Esophagus muscularis mucosa (tissue), 4 donors: ENCODE results near the gene PRDM16. TPM values are rescaled to one million over a fixed set of nuclear protein-coding genes. Genes with fewer than 3 reads are reported as not detected.

Experiments
- DNase-seq: peaks from one replicate; pipeline ENCODE4 v3.0.0-alpha.2; 2017; ENCODE audit errors: extremely low spot score
- H3K27ac ChIP-seq, 4 donors: fragments of 200-600 bp; sonication (generic); replicated peaks in 1 of 4; 1 replicate in 3 of 4; 2 replicates in 1 of 4; pipeline ENCODE4 v1.5.1; 2016 to 2019; ENCODE audit warnings: mild to moderate bottlenecking in 1 of 4
- H3K27me3 ChIP-seq, 4 donors: fragments of 200-600 bp; sonication (generic); one replicate each; pipeline versions ENCODE4 v1.5.1 to v1.6.0; 2016 to 2019
- H3K36me3 ChIP-seq, 4 donors: fragments of 200-600 bp; sonication (generic); one replicate each; pipeline ENCODE4 v1.5.1; 2016 to 2019
- H3K4me1 ChIP-seq, 4 donors: fragments of 200-600 bp; sonication (generic); one replicate each; pipeline ENCODE4 v1.5.1; 2016 to 2019
- H3K4me3 ChIP-seq, 4 donors: fragments of 200-600 bp; sonication (generic); 1 replicate in 2 of 4; 2 replicates in 2 of 4; pipeline ENCODE4 v1.5.1; 2016 to 2019; ENCODE audit warnings: mild to moderate bottlenecking in 4 of 4, moderate library complexity in 1 of 4
- H3K9me3 ChIP-seq, 4 donors: fragments of 200-600 bp; sonication (generic); 1 replicate in 3 of 4; 2 replicates in 1 of 4; pipeline ENCODE4 v1.5.1; 2016 to 2019
- CTCF ChIP-seq, 3 experiments: fragments of 200-600 bp in 2 of 3; fragments of 450-650 bp in 1 of 3; sonication (generic) in 2 of 3; IDR thresholded peaks; one replicate each; pipeline ENCODE4 v1.5.1; 2017 to 2019; ENCODE audit warnings: antibody characterized with exemption in 3 of 3, mild to moderate bottlenecking in 2 of 3, moderate library complexity in 1 of 3
- EP300 ChIP-seq: sonication (generic); formaldehyde crosslinking; IDR thresholded peaks from one replicate; pipeline ENCODE4 v1.6.1; 2017; ENCODE audit warnings: antibody characterized with exemption
- POLR2A ChIP-seq: fragments of 450-650 bp; IDR thresholded peaks from one replicate; pipeline ENCODE4 v1.6.1; 2017; ENCODE audit warnings: antibody characterized with exemption, moderate library complexity, mild to moderate bottlenecking, low read depth
- POLR2AphosphoS5 ChIP-seq, 2 donors: sonication (generic); formaldehyde crosslinking; IDR thresholded peaks; one replicate each; pipeline ENCODE4 v1.6.1; 2017; ENCODE audit warnings: antibody characterized with exemption in 2 of 2
- WGBS: methylation state at CpG from one replicate; pipeline ENCODE4 v1.1.5; 2018; 5-methylcytosine and 5-hydroxymethylcytosine counted together
- intact Hi-C: fragments of 100-400 bp; cut with DNase I; formaldehyde crosslinking; loops from one replicate; pipeline ENCODE4 v1.15.1; 2023
- total RNA-seq, 4 donors: library from RNA; depleted of rRNA; stranded (reverse); fragments of >200 nt; gene quantifications; one replicate each; pipeline versions ENCODE4 v1.1.0 to v1.2.1, GENCODE V29; 2016

Gene PRDM16
- total RNA-seq, 4 donors from 2014 or later = 1.2 to 4.4 (median 2.2) TPM

GRCh38 chr1:3263790-3264189, 194.8 kb downstream of the PRDM16 start:
- H3K9me3 ChIP-seq = no peaks in the 10 kb centered on the region

GRCh38 chr1:3264456-3264855, 195.5 kb downstream of the PRDM16 start:
- no peaks in the 10 kb centered on the region for H3K4me1 ChIP-seq
- no peak for DNase-seq
- intact Hi-C loops = no loop called here
- H3K27ac ChIP-seq = no peak overlapping the region
- no peaks in the 10 kb centered on the region for H3K36me3 ChIP-seq
- peaks cover 0 to 77% (median 0%) of the 10 kb centered on the region in 4 donors for H3K27me3 ChIP-seq
- TF ChIP-seq POLR2A = no peak
- no peak for TF ChIP-seq POLR2AphosphoS5 (IDR thresholded peaks at IDR 0.05)
- no peak for TF ChIP-seq CTCF (IDR thresholded peaks at IDR 0.05)
- TF ChIP-seq EP300 = no peak
- no peak overlapping the region for H3K4me3 ChIP-seq
- no peaks in the 10 kb centered on the region for H3K9me3 ChIP-seq
- 66% methylated on average over 10 of the region's 10 CpGs for WGBS

More at GRCh38 chr1:3263790-3264189, 194.8 kb downstream of the PRDM16 start:
- H3K4me1 ChIP-seq = peaks cover 0 to 4% (median 4%) of the 10 kb centered on the region in 4 donors
- TF ChIP-seq POLR2AphosphoS5 (IDR thresholded peaks at IDR 0.05) = no peak
- no peak for TF ChIP-seq CTCF (IDR thresholded peaks at IDR 0.05)
- no peak for TF ChIP-seq EP300
- no peak for TF ChIP-seq POLR2A
- WGBS = 83% methylated on average over 10 of the region's 10 CpGs
- H3K4me3 ChIP-seq = no peak overlapping the region
- H3K27me3 ChIP-seq = peaks cover 0 to 71% (median 0%) of the 10 kb centered on the region in 4 donors
- H3K27ac ChIP-seq = no peak overlapping the region
- H3K36me3 ChIP-seq = no peaks in the 10 kb centered on the region
- DNase-seq = no peak
- intact Hi-C loops = no loop called here

DNA sequence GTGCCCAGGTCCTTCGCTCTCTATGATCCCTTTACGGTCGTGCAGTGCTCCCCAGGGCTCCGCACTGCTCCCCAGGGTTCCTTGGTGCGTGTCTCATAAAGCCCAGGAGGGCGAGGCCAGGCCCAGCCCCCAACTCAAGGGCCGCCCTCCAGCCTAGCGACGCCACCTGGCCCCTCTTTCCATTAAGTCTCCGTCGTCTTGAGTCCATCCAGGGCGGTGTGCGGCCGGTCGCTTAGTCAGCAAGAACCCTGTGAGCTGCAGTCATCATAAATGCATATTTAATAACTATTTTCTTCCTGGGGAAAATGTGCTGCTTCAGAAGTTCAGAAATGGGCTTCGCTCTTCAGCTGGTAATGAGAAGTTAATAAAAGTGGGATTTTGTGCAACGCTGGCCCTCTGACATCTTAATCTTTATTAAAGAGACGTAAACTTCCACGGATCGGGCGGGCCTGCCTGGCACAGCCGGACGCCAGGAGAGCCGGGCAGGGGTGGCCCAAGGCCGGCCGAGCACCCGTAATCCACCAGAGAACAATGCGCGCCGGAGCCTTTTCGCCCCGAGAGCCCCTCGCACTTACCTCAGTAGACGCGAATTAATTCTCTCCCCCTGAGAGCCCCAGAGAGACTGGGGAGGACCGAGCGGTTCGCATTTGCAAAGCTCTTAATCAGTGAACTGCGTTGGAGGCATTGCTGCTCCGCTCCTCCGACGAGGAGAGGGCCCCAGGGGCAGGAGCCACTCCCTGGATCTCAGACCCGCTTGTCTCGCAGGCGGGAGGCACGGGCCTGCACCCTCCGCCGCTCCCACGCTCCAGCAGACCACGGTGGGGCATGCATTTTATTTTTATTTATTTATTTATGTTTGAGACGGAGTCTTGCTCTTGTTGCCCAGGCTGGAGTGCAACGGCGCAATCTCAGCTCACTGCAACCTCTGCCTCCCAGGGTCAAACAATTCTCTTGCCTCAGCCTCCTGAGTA, 197.1 kb downstream of the PRDM16 start:
- intact Hi-C loops = no loop called here
- H3K36me3 ChIP-seq = no peaks in the 10 kb centered on the region
- no peaks in the 10 kb centered on the region for H3K4me1 ChIP-seq
- no peak overlapping the region for H3K4me3 ChIP-seq
- no peaks in the 10 kb centered on the region for H3K9me3 ChIP-seq
- H3K27me3 ChIP-seq = peaks cover 0 to 94% (median 0%) of the 10 kb centered on the region in 4 donors
- 76% methylated on average over 47 of the region's 53 CpGs for WGBS
- H3K27ac ChIP-seq = no peak overlapping the region
- DNase-seq = no peak
- no peak for TF ChIP-seq POLR2A
- TF ChIP-seq CTCF (IDR thresholded peaks at IDR 0.05) = no peak
- TF ChIP-seq POLR2AphosphoS5 (IDR thresholded peaks at IDR 0.05) = no peak
- no peak for TF ChIP-seq EP300

- no peak for DNase-seq
- Histone ChIP-seq H3K4me3 (no peak overlapping the region), H3K4me1 (no peaks in the 10 kb centered on the region), H3K9me3 (no peaks in the 10 kb centered on the region), H3K36me3 (no peaks in the 10 kb centered on the region), H3K27ac (no peak overlapping the region), H3K27me3 (peaks cover 0 to 98% (median 0%) of the 10 kb centered on the region in 4 donors)
- TF ChIP-seq POLR2AphosphoS5 (IDR thresholded peaks at IDR 0.05) (no peak), CTCF (IDR thresholded peaks at IDR 0.05) (no peak), EP300 (no peak), POLR2A (no peak)
- intact Hi-C loops = no loop called here
- WGBS = 91% methylated on average over 27 of the region's 27 CpGs
Observed at GRCh38 chr1:3266870-3267549, 198.0 kb downstream of the PRDM16 start.
